Parathyroid adenoma (tissue), 2 donors: ENCODE data around the gene SIAH3.

Experiments
- H2AFZ ChIP-seq: fragments of 300-600 bp; sonication (generic); one replicate; pipeline ENCODE4 v1.7.0; 2017; ENCODE audit warnings: antibody characterized with exemption, mild to moderate bottlenecking
- H3K27ac ChIP-seq: fragments of 300-600 bp; sonication (generic); one replicate; pipeline ENCODE4 v1.7.0; 2017
- H3K27me3 ChIP-seq: fragments of 300-600 bp; sonication (generic); one replicate; pipeline ENCODE4 v1.7.0; 2017; ENCODE audit warnings: low read length; ENCODE audit not compliant: control insufficient read depth, insufficient read depth
- H3K36me3 ChIP-seq: fragments of 300-600 bp; sonication (generic); one replicate; pipeline ENCODE4 v1.7.0; 2017; ENCODE audit warnings: low read length; ENCODE audit not compliant: control insufficient read depth, insufficient read depth
- H3K4me1 ChIP-seq: fragments of 300-600 bp; sonication (generic); one replicate; pipeline ENCODE4 v1.7.0; 2017; ENCODE audit warnings: control low read depth
- H3K4me2 ChIP-seq: fragments of 300-600 bp; sonication (generic); one replicate; pipeline ENCODE4 v1.7.0; 2017; ENCODE audit warnings: low read length
- H3K4me3 ChIP-seq: fragments of 300-600 bp; sonication (generic); one replicate; pipeline ENCODE4 v1.7.0; 2017; ENCODE audit warnings: low read depth, low read length
- H3K79me2 ChIP-seq: fragments of 300-600 bp; sonication (generic); one replicate; pipeline ENCODE4 v1.7.0; 2017; ENCODE audit warnings: control low read depth
- H3K9ac ChIP-seq: fragments of 300-600 bp; sonication (generic); one replicate; pipeline ENCODE4 v1.7.0; 2017; ENCODE audit warnings: mild to moderate bottlenecking
- H3K9me3 ChIP-seq: fragments of 300-600 bp; sonication (generic); one replicate; pipeline ENCODE4 v1.7.0; 2017; ENCODE audit warnings: low read length; ENCODE audit not compliant: control insufficient read depth
- CTCF ChIP-seq: fragments of 300-600 bp; sonication (generic); IDR thresholded peaks from one replicate; pipeline ENCODE4 v1.7.0; 2017; ENCODE audit warnings: antibody characterized with exemption, mild to moderate bottlenecking
- donor health status: primary hyperparathyroidism.

SIAH3 gene

GRCh38 chr13:45807520-45808099 is 43.9 kb downstream of the SIAH3 start:
- Histone ChIP-seq H3K4me1 (no peaks in the 10 kb centered on the region), H3K9me3 (no peaks in the 10 kb centered on the region), H3K27me3 (no peaks in the 10 kb centered on the region), H3K79me2 (no peaks in the 10 kb centered on the region), H3K4me3 (no peak overlapping the region), H3K27ac (no peak overlapping the region), H3K36me3 (no peaks in the 10 kb centered on the region), H3K9ac (no peak overlapping the region), H3K4me2 (no peak overlapping the region), H2AFZ (no peak overlapping the region)
- TF ChIP-seq CTCF, result peak; percentile 41

GRCh38 chr13:45800485-45800884 is 51.1 kb downstream of the SIAH3 start:
- no peak overlapping the region for H3K9ac ChIP-seq
- no peaks in the 10 kb centered on the region for H3K36me3 ChIP-seq
- H3K4me3 ChIP-seq, result no peak overlapping the region
- no peaks in the 10 kb centered on the region for H3K4me1 ChIP-seq
- no peak for TF ChIP-seq CTCF
- H3K27me3 ChIP-seq, result no peaks in the 10 kb centered on the region
- no peak overlapping the region for H3K27ac ChIP-seq
- H2AFZ ChIP-seq, result no peak overlapping the region
- H3K9me3 ChIP-seq, result no peaks in the 10 kb centered on the region
- H3K79me2 ChIP-seq, result no peaks in the 10 kb centered on the region
- no peak overlapping the region for H3K4me2 ChIP-seq

GRCh38 chr13:45799451-45799850 is 52.1 kb downstream of the SIAH3 start:
- no peak for TF ChIP-seq CTCF
- Histone ChIP-seq H3K27me3 (no peaks in the 10 kb centered on the region), H3K27ac (no peak overlapping the region), H3K79me2 (no peaks in the 10 kb centered on the region), H3K4me1 (no peaks in the 10 kb centered on the region), H2AFZ (no peak overlapping the region), H3K4me3 (no peak overlapping the region), H3K9ac (no peak overlapping the region), H3K36me3 (no peaks in the 10 kb centered on the region), H3K9me3 (no peaks in the 10 kb centered on the region), H3K4me2 (no peak overlapping the region)

GRCh38 chr13:45798851-45799250 is 52.7 kb downstream of the SIAH3 start:
- H3K36me3 ChIP-seq, result no peaks in the 10 kb centered on the region
- no peak overlapping the region for H3K27ac ChIP-seq
- no peaks in the 10 kb centered on the region for H3K79me2 ChIP-seq
- no peak overlapping the region for H3K9ac ChIP-seq
- H3K4me3 ChIP-seq, result no peak overlapping the region
- H3K4me2 ChIP-seq, result no peak overlapping the region
- H3K4me1 ChIP-seq, result no peaks in the 10 kb centered on the region
- no peak overlapping the region for H2AFZ ChIP-seq
- no peak for TF ChIP-seq CTCF
- H3K9me3 ChIP-seq, result no peaks in the 10 kb centered on the region
- H3K27me3 ChIP-seq, result no peaks in the 10 kb centered on the region
